Mucosa of stomach (tissue), 1 donor: ENCODE measurements around the gene ZNF670.

ENCODE experiments used
- H3K27me3 ChIP-seq: one replicate; pipeline ENCODE4 v1.7.0; 2013; ENCODE audit warnings: mild to moderate bottlenecking, low read length; ENCODE audit not compliant: control insufficient read depth, insufficient read depth
- H3K36me3 ChIP-seq: one replicate; pipeline ENCODE4 v1.7.0; 2013; ENCODE audit warnings: low read length; ENCODE audit not compliant: control insufficient read depth, insufficient read depth
- H3K4me1 ChIP-seq: one replicate; pipeline ENCODE4 v1.7.0; 2013; ENCODE audit warnings: mild to moderate bottlenecking, low read length; ENCODE audit not compliant: control insufficient read depth, insufficient read depth
- H3K4me3 ChIP-seq: one replicate; pipeline ENCODE4 v1.7.0; 2013; ENCODE audit warnings: low read length
- H3K9ac ChIP-seq: one replicate; pipeline ENCODE4 v1.7.0; 2013; ENCODE audit warnings: mild to moderate bottlenecking, low read length, moderate library complexity
- H3K9me3 ChIP-seq: one replicate; pipeline ENCODE4 v1.7.0; 2013; ENCODE audit warnings: mild to moderate bottlenecking, low read length, moderate library complexity; ENCODE audit not compliant: control insufficient read depth
- donor health status: Pancreatic carcinoma.

ZNF670 gene

GRCh38 chr1:247100676-247101279 is 22.2 kb upstream of the ZNF670 start:
- Histone ChIP-seq H3K9me3 (peaks cover 4% of the 10 kb centered on the region), H3K27me3 (no peaks in the 10 kb centered on the region), H3K36me3 (peaks cover 6% of the 10 kb centered on the region), H3K9ac (no peak overlapping the region), H3K4me1 (peaks cover 7% of the 10 kb centered on the region), H3K4me3 (no peak overlapping the region)

- Histone ChIP-seq H3K4me3 (no peak overlapping the region), H3K9ac (no peak overlapping the region), H3K27me3 (no peaks in the 10 kb centered on the region), H3K4me1 (no peaks in the 10 kb centered on the region), H3K36me3 (peaks cover 6% of the 10 kb centered on the region), H3K9me3 (peaks cover 4% of the 10 kb centered on the region)
Observed at GRCh38 chr1:247096958-247097357, 18.3 kb upstream of the ZNF670 start.

GRCh38 chr1:247096544-247096943 is 17.9 kb upstream of the ZNF670 start:
- peaks cover 4% of the 10 kb centered on the region for H3K9me3 ChIP-seq
- no peak overlapping the region for H3K9ac ChIP-seq
- peaks cover 6% of the 10 kb centered on the region for H3K36me3 ChIP-seq
- no peak overlapping the region for H3K4me3 ChIP-seq
- H3K4me1 ChIP-seq: no peaks in the 10 kb centered on the region
- H3K27me3 ChIP-seq: no peaks in the 10 kb centered on the region

DNA sequence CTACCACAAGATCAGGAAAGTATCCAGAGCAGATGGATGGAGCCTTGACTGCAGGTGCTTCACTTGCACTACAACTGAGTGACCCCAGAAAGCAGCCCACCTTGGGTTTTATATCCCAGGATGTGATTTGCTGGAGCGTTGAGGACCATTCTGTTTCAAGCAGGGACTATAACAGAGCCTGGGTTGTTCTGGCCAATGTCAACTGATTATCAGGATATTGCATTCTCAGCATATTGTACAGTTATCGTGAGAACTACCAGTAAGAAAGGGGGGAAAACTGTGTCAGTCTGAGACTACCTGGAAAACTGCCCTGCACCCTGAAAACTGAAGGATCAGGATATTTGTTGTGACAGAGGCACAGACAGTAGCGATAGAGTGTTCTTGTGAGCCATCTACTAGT is 17.5 kb upstream of the ZNF670 start:
- H3K4me3 ChIP-seq: no peak overlapping the region
- H3K9me3 ChIP-seq: peaks cover 4% of the 10 kb centered on the region
- H3K27me3 ChIP-seq: no peaks in the 10 kb centered on the region

GRCh38 chr1:247090455-247090854 is 11.8 kb upstream of the ZNF670 start:
- Histone ChIP-seq H3K9ac (no peak overlapping the region), H3K27me3 (no peaks in the 10 kb centered on the region), H3K9me3 (no peaks in the 10 kb centered on the region), H3K4me3 (no peak overlapping the region), H3K4me1 (no peaks in the 10 kb centered on the region), H3K36me3 (no peaks in the 10 kb centered on the region)

More for the DNA sequence above, 17.5 kb upstream of the ZNF670 start:
- Histone ChIP-seq H3K9ac (no peak overlapping the region), H3K4me1 (no peaks in the 10 kb centered on the region), H3K36me3 (peaks cover 6% of the 10 kb centered on the region)

DNA sequence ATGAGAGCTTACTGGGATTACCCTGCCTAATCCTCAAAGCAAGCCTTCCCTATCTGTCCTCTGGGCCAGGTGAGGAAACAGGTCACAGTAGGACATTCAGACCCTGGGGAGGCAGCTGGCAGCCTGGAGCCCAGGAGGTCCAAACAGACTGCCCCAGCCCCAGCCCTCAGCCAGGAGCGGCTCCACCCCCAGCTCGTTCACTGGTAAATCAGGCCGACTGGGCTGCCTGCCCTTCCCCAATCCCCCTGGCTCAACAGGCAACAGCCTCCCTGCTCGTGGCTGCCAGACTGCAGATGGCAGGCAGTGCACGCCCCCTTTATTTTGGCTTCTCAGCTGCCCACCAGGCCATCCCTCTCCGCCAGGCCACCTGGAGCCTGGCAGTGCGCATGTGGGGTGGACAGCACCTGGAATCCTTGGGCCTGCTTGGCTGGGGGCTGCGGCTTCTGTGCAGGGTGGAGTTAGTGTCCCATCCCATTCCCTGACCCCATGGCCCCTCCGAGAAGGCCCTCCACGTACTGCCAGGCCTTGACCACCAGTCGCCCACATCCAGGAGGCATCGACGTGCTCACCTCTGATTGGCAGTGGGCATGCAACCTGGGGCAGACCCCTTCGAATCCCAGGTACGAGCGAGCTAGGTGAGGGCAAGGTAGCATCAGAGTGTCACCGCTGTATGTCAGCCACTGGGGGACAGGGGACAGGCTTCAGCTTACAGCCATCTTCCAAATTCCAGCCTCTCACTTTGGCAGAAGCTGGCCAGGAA is 11.2 kb upstream of the ZNF670 start:
- Histone ChIP-seq H3K36me3 (no peaks in the 10 kb centered on the region), H3K9ac (no peak overlapping the region), H3K4me3 (no peak overlapping the region), H3K27me3 (no peaks in the 10 kb centered on the region), H3K4me1 (no peaks in the 10 kb centered on the region), H3K9me3 (no peaks in the 10 kb centered on the region)

DNA sequence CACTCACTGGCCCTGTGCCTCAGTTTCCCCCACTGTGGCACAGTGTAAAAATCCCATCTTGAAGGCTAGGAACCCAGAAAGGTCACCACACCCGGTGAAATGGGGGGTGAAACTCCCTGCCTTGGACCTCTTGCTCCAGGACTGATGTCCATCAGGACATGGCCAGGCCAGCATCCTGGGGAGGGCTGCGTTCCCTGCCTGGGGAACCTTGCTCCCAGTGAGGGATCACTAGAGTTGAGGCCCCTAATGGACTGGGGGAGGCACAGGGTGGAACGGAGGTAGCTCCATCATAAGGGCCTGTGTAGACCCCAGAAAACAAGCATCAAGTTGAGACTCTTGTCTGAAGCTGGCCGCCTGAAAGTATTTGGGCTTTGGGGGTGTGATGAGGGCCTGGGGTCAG is 10.4 kb upstream of the ZNF670 start:
- H3K4me3 ChIP-seq: no peak overlapping the region
- H3K36me3 ChIP-seq: no peaks in the 10 kb centered on the region
- no peaks in the 10 kb centered on the region for H3K9me3 ChIP-seq
- H3K27me3 ChIP-seq: no peaks in the 10 kb centered on the region
- no peaks in the 10 kb centered on the region for H3K4me1 ChIP-seq
- H3K9ac ChIP-seq: no peak overlapping the region

- no peaks in the 10 kb centered on the region for H3K9me3 ChIP-seq
- H3K36me3 ChIP-seq: no peaks in the 10 kb centered on the region
- H3K4me1 ChIP-seq: no peaks in the 10 kb centered on the region
- no peak overlapping the region for H3K9ac ChIP-seq
- H3K4me3 ChIP-seq: no peak overlapping the region
- no peaks in the 10 kb centered on the region for H3K27me3 ChIP-seq
Observed at GRCh38 chr1:247087256-247087655, 8.6 kb upstream of the ZNF670 start.

- Histone ChIP-seq H3K4me1 (no peaks in the 10 kb centered on the region), H3K36me3 (no peaks in the 10 kb centered on the region), H3K27me3 (no peaks in the 10 kb centered on the region), H3K4me3 (no peak overlapping the region), H3K9ac (no peak overlapping the region), H3K9me3 (no peaks in the 10 kb centered on the region)
Observed at GRCh38 chr1:247085310-247085709, 6.7 kb upstream of the ZNF670 start.

- Histone ChIP-seq H3K4me3 (no peak overlapping the region), H3K9me3 (no peaks in the 10 kb centered on the region), H3K4me1 (no peaks in the 10 kb centered on the region), H3K9ac (no peak overlapping the region), H3K36me3 (no peaks in the 10 kb centered on the region), H3K27me3 (no peaks in the 10 kb centered on the region)
Observed at GRCh38 chr1:247084771-247085170, 6.2 kb upstream of the ZNF670 start.

- peaks cover 14% of the 10 kb centered on the region for H3K4me1 ChIP-seq
- H3K27me3 ChIP-seq: no peaks in the 10 kb centered on the region
- no peaks in the 10 kb centered on the region for H3K9me3 ChIP-seq
- H3K9ac ChIP-seq: peak overlapping the region; percentile 91
- H3K4me3 ChIP-seq: peak overlapping the region; percentile 4
- no peaks in the 10 kb centered on the region for H3K36me3 ChIP-seq
Observed at GRCh38 chr1:247079141-247079874, 697 bp upstream of the ZNF670 start.

DNA sequence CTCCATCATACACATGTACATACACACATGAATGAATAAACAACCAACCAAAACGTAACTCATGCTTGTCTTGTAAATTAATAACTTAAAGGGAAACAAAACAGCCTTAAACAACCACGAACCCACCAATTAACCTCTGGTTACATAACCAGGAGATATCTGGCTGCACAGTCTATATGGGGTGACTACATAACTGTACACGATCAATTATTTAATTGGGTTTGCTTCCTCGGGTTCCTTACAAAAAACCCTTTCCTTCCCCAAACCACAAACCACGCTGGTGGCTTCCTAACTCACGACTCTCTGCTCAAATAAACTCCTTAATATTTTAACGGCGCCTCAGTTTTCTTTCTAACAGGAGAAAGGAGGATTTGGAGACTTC is 744 bp downstream of the ZNF670 start:
- H3K4me3 ChIP-seq: peak overlapping the region; percentile 69
- H3K27me3 ChIP-seq: no peaks in the 10 kb centered on the region
- H3K4me1 ChIP-seq: peaks cover 14% of the 10 kb centered on the region
- peak overlapping the region; percentile 91 for H3K9ac ChIP-seq
- no peaks in the 10 kb centered on the region for H3K36me3 ChIP-seq
- no peaks in the 10 kb centered on the region for H3K9me3 ChIP-seq
